Activated T-helper 17 cell treated with anti-CD3 and anti-CD28 coated beads, Interleukin-2, amount 50 U/mL, for 72 hours (primary cell): ENCODE results near the gene PTGR3. TPM values are rescaled to one million over a fixed set of nuclear protein-coding genes. Genes with fewer than 3 reads are reported as not detected.
"Not testable (repeated sequence)": the region's sequence is repeated elsewhere in the genome, so short reads cannot be mapped to it uniquely, and the experiment has no call there.

Experiments used
- ATAC-seq: fragments of 150-1000 bp; cut with Tn5 transposase; replicated peaks from 2 replicates; pipeline ENCODE4 v1.10.0; 2021; ENCODE audit warnings: mild to moderate bottlenecking, moderate library complexity
- H3K27ac Mint-ChIP-seq: one replicate; pipeline ENCODE4 v1.8.0; 2022; ENCODE audit warnings: mixed read lengths
- H3K27me3 Mint-ChIP-seq: one replicate; pipeline ENCODE4 v1.8.0; 2022; ENCODE audit warnings: mixed read lengths
- H3K36me3 Mint-ChIP-seq: one replicate; pipeline ENCODE4 v1.8.0; 2022; ENCODE audit warnings: low read depth, mild to moderate bottlenecking, mixed read lengths
- H3K4me1 Mint-ChIP-seq: one replicate; pipeline ENCODE4 v1.8.0; 2022; ENCODE audit warnings: mixed read lengths
- H3K4me3 Mint-ChIP-seq: one replicate; pipeline ENCODE4 v1.8.0; 2022; ENCODE audit warnings: mild to moderate bottlenecking, mixed read lengths
- H3K9me3 Mint-ChIP-seq: one replicate; pipeline ENCODE4 v1.8.0; 2022; ENCODE audit warnings: mixed read lengths
- total RNA-seq, 2 donors: library from RNA; stranded (reverse); gene quantifications; one replicate each; pipeline ENCODE4 v1.2.3, GENCODE V29; 2022

Gene PTGR3
- total RNA-seq, 2 donors from 2014 or later: 20.9 to 27.3 TPM

DNA sequence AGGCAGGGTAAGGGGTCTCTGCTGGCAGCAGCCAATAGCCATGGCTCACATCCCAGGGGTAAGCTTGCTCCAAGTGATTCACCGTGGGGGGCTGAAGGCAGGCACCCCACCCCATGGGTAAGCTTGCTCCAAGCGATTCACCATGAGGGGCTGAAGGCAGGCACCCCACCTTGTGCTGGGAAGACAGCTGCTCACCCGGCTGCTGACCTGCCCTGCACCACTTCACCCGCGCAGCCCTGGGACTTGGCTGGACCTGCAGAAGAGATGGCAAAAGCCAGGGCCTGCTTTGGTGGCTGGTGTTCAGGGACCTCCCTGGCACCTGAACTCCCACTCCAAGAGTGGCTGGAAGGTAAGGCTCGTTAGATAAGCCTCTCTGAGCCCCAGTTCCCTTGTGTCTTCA lies 19.2 kb downstream of the PTGR3 start:
- H3K36me3 Mint-ChIP-seq: no peaks in the 10 kb centered on the region
- H3K9me3 Mint-ChIP-seq: no peaks in the 10 kb centered on the region
- ATAC-seq: no peak
- H3K4me3 Mint-ChIP-seq: no peak overlapping the region
- no peaks in the 10 kb centered on the region for H3K4me1 Mint-ChIP-seq
- H3K27ac Mint-ChIP-seq: no peak overlapping the region
- H3K27me3 Mint-ChIP-seq: no peaks in the 10 kb centered on the region

DNA sequence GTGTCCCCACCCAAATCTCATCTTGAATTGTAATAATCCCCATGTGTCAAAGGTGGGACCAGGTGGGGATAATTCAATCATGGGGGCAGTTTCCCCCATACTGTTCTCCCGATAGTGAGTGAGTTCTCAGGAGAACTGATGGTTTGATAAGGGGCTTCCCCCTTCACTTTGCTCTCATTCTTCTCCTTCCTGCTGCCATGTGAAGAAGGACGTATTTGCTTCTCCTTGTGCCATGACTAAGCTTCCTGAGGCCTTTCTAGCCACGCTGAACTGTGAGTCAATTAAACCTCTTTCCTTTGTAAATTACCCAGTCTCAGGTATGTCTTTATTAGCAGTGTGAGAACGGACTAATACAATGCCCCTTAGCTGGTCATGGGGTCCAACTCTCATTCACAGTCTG lies 21.2 kb downstream of the PTGR3 start:
- H3K27me3 Mint-ChIP-seq, H3K9me3 Mint-ChIP-seq, H3K36me3 Mint-ChIP-seq: not testable (repeated sequence)

DNA sequence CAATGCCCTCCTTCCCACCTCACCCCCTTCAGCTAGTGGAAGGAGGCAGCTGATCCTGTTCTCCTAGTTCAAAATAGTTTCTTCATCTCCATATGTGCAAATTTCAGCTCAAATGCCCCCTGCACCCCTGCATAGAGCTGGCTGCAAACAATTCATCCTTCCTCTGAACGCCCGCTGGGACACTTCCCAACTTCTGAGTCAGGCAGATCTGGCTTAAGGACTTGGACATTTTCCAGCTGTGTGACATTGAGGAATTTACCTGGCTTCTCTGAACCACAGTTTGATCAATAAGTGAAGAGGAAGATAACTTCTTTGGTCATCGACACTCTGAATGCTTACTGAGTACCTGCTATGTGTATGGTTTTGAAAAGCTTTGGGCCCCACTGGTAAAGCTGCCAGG lies 23.5 kb downstream of the PTGR3 start:
- no peak overlapping the region for H3K27ac Mint-ChIP-seq
- no peak overlapping the region for H3K4me3 Mint-ChIP-seq
- peaks cover 4% of the 10 kb centered on the region for H3K27me3 Mint-ChIP-seq
- H3K4me1 Mint-ChIP-seq: no peaks in the 10 kb centered on the region
- H3K9me3 Mint-ChIP-seq: no peaks in the 10 kb centered on the region
- no peak for ATAC-seq
- no peaks in the 10 kb centered on the region for H3K36me3 Mint-ChIP-seq

More for the DNA sequence above, 21.2 kb downstream of the PTGR3 start:
- H3K4me1 Mint-ChIP-seq, ATAC-seq, H3K27ac Mint-ChIP-seq, H3K4me3 Mint-ChIP-seq: not testable (repeated sequence)

DNA sequence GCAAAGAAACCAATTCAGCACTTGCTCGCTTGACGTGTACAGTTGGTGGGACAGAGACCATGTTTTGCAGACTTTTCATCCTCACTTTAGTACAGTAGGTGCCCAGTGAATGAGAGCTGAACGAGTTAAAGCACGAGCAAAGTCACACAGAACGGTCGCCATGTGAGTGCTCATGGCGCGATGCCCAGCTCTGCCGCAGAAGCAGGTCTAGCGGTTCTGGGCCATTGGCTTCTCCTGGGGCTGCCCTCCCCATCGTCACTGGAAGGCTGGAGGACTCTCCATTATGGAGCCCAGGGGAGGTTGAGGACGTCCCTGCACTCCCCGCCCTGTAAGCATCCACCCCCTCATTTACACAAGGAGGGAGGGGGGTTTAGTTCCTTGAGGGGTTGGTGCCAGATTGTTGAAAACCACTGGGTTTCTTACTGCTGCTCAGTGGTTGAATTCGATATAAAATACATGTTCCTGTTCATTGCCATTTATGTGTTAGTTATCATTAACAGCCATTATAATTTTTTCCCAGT lies 24.9 kb downstream of the PTGR3 start:
- H3K36me3 Mint-ChIP-seq: no peaks in the 10 kb centered on the region
- H3K27ac Mint-ChIP-seq: no peak overlapping the region
- no peaks in the 10 kb centered on the region for H3K9me3 Mint-ChIP-seq
- H3K27me3 Mint-ChIP-seq: peaks cover 4% of the 10 kb centered on the region
- ATAC-seq: no peak
- no peaks in the 10 kb centered on the region for H3K4me1 Mint-ChIP-seq
- H3K4me3 Mint-ChIP-seq: no peak overlapping the region

DNA sequence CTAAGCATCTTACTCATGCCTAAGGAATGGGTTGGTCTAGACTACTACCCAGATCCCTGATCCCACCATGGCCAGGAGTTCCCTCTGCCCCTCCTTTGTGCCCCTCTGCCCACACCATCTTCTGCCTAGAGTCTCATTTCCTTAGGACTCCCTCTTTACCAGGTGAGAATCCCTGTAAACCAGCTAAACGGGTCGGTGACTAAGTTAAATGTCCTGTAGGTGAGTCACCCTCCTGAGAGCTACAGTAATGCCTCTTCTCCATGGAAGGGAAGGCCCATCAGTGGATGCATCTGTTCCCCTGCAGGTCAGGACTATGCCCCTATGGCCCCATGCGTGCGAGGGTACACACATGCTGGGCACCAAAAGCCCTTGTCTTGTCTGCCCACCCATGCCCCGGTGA lies 25.4 kb downstream of the PTGR3 start:
- no peak overlapping the region for H3K4me3 Mint-ChIP-seq
- peaks cover 4% of the 10 kb centered on the region for H3K27me3 Mint-ChIP-seq
- ATAC-seq: no peak
- no peaks in the 10 kb centered on the region for H3K36me3 Mint-ChIP-seq
- no peak overlapping the region for H3K27ac Mint-ChIP-seq
- no peaks in the 10 kb centered on the region for H3K4me1 Mint-ChIP-seq
- H3K9me3 Mint-ChIP-seq: no peaks in the 10 kb centered on the region

DNA sequence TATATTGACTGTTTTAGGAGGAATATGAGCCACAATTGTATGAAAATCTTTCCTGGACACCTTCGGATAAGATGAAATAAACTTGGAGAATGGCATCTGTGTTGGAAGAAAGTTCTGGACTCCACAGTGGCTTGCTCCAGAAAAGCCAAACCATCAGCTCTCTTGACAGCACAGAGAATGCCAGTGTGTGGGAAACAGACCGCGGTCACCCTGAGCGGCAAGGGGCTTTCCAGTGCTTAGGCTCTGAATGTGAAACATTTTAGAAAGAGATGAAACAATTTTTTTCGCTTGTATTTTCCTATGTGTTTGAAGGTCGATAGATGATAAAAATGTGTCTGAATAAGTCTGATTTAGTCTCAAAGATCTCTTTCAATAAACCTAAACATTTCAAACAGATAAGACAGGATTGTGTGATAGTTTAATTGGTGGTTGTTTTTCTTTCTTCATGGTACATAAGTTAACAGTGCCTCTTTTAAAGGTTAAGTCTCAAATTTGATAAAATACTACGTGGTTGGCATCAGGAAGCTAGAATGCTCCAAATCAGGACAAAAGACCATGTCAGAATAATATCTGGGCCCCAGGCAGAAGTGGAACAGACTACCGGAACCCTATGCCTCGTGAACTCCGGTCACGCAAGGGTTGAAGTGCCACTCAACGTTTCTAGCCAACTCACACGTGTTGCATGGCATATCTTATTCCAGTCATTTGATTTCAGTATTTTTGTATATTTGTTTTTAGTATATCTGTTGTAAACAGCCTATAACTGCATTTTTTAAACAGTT lies 28.9 kb downstream of the PTGR3 start:
- Mint-ChIP-seq H3K4me3 (no peak overlapping the region), H3K9me3 (no peaks in the 10 kb centered on the region), H3K27me3 (peaks cover 4% of the 10 kb centered on the region), H3K36me3 (no peaks in the 10 kb centered on the region), H3K4me1 (no peaks in the 10 kb centered on the region), H3K27ac (no peak overlapping the region)
- ATAC-seq: no peak

DNA sequence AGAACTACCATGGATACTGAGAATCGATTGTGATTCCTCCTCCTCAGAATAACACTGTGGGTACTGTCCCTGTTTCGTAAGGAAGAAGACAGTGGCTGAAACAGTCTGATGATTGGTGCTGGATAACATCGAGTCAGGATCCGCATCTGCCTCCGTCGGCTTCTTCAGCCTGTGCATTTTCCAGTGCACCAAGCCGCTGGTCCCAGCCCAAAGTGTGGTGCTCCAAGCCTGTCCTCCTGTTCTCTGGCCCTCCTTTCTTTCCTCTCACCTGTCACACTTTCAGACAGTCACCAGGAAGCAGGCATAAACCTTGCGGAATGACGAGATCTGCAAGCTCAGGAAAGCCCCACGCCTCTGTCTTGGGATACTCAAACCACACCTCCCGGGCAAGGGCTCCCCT lies 30.6 kb downstream of the PTGR3 start:
- no peak for ATAC-seq
- Mint-ChIP-seq H3K27ac (no peak overlapping the region), H3K4me1 (no peaks in the 10 kb centered on the region), H3K36me3 (no peaks in the 10 kb centered on the region), H3K4me3 (no peak overlapping the region), H3K27me3 (peaks cover 4% of the 10 kb centered on the region), H3K9me3 (no peaks in the 10 kb centered on the region)

DNA sequence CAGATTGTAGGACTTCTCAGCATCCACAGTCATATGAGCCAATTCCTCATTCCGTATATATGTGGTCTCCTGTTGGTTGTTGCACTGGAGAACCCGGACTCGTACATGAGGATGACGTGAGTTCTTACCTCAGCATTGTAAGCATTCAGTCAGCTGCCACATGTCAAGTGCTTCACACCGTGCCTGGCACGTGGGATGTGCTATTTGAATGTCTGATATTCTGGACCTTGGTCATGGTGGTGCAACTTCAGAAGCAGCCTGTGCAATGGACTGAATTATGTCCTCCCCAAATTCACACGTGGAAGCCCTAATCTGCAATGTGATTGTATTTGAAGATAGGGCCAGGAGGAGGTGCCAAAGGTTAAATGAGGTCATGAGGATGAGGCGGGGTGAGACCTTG lies 32.1 kb downstream of the PTGR3 start:
- Mint-ChIP-seq H3K36me3 (no peaks in the 10 kb centered on the region), H3K4me3 (no peak overlapping the region), H3K27me3 (peaks cover 4% of the 10 kb centered on the region), H3K9me3 (no peaks in the 10 kb centered on the region), H3K4me1 (peaks cover 6% of the 10 kb centered on the region), H3K27ac (no peak overlapping the region)
- ATAC-seq: no peak

DNA sequence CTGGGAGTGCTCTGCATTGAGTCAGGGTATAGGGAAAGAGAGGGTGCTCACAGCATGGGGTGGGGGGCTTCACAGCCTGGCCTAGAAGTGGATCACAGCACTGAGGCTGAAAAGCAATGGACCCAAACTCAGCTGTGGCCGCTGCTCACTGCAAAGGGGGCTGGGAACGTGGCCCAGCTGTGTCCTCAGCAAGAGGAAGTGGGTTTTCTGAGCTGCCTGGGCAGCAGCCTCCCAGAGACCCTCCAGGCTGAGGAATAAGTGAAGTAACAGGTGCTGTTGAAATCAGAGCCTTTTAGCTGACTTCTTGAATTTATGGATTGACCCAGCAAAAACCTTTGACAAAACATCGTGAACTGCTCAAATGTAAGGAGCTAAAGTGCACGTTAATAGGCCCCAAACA lies 35.2 kb downstream of the PTGR3 start:
- Mint-ChIP-seq H3K36me3 (no peaks in the 10 kb centered on the region), H3K27ac (no peak overlapping the region), H3K4me1 (peaks cover 6% of the 10 kb centered on the region), H3K4me3 (no peak overlapping the region), H3K27me3 (no peaks in the 10 kb centered on the region), H3K9me3 (no peaks in the 10 kb centered on the region)
- no peak for ATAC-seq

DNA sequence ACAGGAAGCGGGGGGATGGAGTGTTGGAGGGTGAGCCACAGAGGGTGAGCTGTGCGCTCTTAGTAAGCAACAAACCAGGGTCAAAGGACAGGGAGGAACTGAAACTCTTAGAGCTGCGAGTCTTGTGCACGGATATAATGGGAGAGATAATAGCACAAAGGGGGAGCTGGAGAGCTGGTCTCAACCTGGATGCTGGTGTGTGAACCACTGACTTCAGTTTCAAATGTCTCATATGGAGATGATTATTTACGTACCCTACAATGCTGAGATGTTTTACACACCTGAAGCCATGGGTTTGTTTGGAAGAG lies 35.9 kb downstream of the PTGR3 start:
- peaks cover 6% of the 10 kb centered on the region for H3K4me1 Mint-ChIP-seq
- no peaks in the 10 kb centered on the region for H3K27me3 Mint-ChIP-seq
- ATAC-seq: no peak
- no peak overlapping the region for H3K4me3 Mint-ChIP-seq
- no peak overlapping the region for H3K27ac Mint-ChIP-seq
- no peaks in the 10 kb centered on the region for H3K9me3 Mint-ChIP-seq
- no peaks in the 10 kb centered on the region for H3K36me3 Mint-ChIP-seq

DNA sequence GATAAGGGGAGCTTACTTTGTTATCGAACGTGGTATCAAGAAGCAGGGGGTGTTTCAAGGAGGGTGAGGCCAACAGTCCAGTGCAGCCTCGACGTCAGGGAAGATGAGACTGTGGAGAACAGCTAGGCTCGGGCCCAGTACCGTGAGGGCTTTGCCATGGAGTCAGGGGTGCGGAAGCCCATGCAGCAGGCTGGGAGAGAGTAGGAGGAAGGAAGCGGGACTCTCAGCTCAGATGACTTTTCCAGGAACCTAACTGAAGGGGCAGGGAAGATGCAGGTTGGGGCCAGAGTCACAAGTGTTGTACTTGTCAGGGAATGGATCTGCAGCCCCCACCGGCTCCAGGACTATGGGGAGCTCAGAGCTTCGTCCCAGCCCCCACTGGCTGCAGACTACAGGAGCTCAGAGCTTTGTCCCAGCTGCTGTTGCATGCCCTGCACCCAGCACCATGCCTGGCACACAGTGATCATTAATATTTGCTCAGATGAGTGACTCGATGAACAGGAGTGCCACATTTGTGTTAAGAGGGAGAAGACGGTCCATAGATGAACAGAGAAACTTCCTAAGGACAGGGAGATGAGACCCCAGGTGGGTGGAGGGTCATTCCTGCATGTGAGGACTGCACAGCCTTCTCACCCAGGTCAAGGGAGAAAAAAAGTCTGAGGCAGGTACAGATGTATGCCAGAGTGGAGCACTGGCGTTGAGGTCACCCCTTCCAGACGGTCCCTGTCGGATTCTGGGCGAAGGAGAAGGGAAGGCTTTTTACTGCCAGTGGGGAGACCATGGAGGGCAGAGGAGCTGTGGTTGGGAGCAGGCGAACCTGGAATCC lies 36.4 kb downstream of the PTGR3 start:
- Mint-ChIP-seq H3K27ac (peak overlapping the region; percentile 18), H3K4me1 (peaks cover 6% of the 10 kb centered on the region), H3K4me3 (no peak overlapping the region), H3K27me3 (no peaks in the 10 kb centered on the region), H3K9me3 (no peaks in the 10 kb centered on the region), H3K36me3 (no peaks in the 10 kb centered on the region)
- ATAC-seq: no peak

DNA sequence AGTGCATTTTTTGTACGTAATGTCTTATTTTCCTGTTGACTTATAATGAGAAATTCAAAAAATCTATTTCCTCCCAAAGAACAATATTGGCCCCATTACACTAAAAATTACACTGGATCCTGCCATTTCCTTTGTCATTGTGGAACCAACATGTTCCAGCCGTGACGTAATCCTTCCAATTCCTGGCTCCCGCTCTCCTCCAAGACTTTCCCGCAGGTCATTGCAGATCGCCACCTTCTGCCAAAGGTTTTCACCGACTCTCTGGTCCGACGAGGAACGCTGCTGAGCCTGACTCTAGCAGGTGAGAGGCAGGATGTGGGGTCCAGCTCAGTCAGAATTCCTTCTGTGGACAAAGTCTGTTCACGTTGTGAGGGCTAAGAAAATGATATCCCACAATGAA lies 38.0 kb downstream of the PTGR3 start:
- H3K36me3 Mint-ChIP-seq: no peaks in the 10 kb centered on the region
- H3K4me1 Mint-ChIP-seq: peaks cover 6% of the 10 kb centered on the region
- H3K9me3 Mint-ChIP-seq: no peaks in the 10 kb centered on the region
- ATAC-seq: no peak
- no peak overlapping the region for H3K4me3 Mint-ChIP-seq
- no peak overlapping the region for H3K27ac Mint-ChIP-seq
- H3K27me3 Mint-ChIP-seq: peaks cover 4% of the 10 kb centered on the region

DNA sequence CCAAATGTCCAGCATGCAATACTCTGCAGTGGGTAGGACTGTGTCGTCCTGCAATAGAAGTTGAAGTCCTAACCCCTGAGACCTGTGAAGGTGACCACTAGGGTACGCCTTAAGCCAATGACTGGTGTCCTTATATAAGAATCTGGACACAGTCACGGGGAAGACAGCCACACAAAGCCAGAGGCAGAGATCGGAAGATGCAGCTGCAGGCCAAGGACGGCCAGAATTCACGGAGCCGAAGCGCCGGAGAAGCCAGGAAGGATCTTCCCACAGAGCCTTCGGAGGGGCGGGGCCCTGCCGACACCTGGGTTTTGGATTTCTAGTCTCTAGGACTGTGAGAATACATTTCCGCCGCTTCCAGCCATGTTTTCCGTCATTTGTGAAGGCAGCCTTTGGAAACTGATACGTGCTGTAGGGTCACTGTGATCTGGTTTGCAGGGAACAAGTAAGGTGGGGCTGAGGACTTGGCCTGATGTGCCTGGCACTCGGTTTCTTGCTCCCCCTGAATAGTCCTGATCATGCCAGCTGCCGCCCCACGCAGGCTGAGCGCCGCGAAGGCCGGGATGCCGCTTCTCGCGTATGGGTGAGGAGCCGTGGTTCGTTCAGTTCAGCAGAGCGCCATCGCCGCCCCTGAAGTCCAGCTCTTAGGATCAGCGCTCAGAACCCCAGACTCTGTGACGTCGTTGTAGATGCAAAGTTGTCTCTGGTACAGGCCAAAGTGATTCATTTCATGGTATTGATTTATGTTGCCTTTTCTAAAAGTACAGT lies 38.7 kb downstream of the PTGR3 start:
- no peak overlapping the region for H3K27ac Mint-ChIP-seq
- no peaks in the 10 kb centered on the region for H3K9me3 Mint-ChIP-seq
- H3K4me3 Mint-ChIP-seq: no peak overlapping the region
- peaks cover 4% of the 10 kb centered on the region for H3K27me3 Mint-ChIP-seq
- H3K4me1 Mint-ChIP-seq: peaks cover 6% of the 10 kb centered on the region
- ATAC-seq: no peak
- H3K36me3 Mint-ChIP-seq: no peaks in the 10 kb centered on the region

DNA sequence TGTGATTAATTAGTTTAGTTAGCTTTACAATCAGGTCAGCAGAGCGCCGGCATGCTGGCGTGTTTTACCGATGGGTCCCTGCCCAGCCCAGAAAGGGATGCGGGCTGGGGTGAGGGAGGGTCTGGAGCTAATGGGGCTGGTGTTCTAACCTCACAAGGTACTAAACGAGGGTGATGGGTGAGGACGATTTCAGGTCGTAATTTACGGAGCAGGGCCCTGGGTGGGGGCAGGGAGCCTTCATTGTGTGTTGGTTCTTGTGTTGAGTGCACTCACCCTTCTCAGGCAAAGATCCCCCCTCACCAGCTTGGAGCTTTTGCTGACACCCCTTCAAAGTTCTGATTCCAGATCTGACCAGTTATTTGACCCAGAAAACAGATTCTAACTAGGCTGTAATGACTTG lies 39.5 kb downstream of the PTGR3 start:
- no peak for ATAC-seq
- no peaks in the 10 kb centered on the region for H3K9me3 Mint-ChIP-seq
- no peak overlapping the region for H3K27ac Mint-ChIP-seq
- no peaks in the 10 kb centered on the region for H3K36me3 Mint-ChIP-seq
- peaks cover 6% of the 10 kb centered on the region for H3K4me1 Mint-ChIP-seq
- peaks cover 4% of the 10 kb centered on the region for H3K27me3 Mint-ChIP-seq
- H3K4me3 Mint-ChIP-seq: no peak overlapping the region
